OCI-M1 (cell line): ENCODE measurements around the gene TEX13B.

Experiments used
- DNase-seq: peaks from one replicate; lab custom pipeline; 2025; lab: John Stamatoyannopoulos, UW

The TEX13B gene, protein sequence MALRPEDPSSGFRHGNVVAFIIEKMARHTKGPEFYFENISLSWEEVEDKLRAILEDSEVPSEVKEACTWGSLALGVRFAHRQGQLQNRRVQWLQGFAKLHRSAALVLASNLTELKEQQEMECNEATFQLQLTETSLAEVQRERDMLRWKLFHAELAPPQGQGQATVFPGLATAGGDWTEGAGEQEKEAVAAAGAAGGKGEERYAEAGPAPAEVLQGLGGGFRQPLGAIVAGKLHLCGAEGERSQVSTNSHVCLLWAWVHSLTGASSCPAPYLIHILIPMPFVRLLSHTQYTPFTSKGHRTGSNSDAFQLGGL

GRCh38 chrX:107982356-107982755 is at the start of gene TEX13B:
Gene TEX13B, minus strand, starts transcription at chrX:107982370. Its CDS starts 243 bp downstream, at chrX:107982127.
- DNase-seq, result no peak

DNA sequence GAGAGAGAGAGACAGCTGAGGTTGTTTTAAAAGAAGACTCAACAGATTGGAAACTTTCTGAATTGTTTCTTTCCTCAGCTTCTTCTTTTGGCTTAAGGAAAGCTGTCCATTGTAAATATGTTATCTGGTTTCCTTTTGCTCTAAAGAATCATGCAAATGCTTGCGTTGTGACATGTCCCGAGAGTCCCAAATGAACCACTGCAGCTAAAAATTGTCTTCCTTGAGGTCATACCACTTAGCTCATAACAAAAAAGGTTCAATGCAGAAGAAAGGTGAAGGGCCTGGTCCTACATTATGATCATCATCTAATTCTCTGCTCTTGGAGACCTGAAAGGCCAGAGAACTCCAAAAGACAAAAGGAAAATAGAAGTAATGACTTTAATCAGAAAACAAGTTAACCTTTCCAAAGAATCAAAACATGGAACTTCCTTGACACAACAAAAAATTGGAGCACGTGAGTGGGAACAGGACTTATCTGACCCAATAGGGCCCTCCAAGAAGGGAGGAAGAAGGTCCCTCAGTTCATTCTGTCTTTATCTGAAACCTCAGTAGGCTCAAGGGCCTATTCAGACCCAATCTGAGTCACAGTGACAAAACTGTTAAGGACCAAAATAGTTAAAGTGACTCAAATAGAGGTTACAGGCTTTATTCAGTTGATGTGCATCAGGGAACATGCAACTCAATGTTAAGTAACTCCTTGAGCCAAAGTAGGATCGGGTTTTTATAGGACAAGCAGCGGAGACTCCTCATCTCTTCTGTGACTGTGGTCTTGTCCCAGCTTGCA is 48.0 kb upstream of the TEX13B start:
- DNase-seq, result no peak

DNA sequence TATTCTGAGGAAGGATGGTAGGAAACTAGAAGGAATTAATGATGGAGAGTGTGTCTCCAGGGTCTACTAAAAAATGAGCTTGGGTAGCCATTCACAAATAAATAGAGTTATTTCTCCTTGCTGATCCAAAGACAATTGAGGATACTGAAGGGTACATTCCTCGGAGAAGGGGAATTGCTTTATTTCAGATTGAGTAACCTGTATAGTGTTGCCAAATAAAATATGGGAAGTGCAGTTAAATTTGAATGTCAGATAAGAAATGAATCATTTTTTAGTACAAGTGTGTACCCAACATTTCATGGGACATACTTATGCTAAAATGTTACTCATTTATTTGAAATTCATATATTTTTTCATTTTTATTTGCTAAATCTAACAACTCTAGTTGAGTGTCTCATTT is 46.7 kb upstream of the TEX13B start:
- DNase-seq, result no peak

GRCh38 chrX:108025954-108026600 is 43.9 kb upstream of the TEX13B start:
- DNase-seq, result no peak

DNA sequence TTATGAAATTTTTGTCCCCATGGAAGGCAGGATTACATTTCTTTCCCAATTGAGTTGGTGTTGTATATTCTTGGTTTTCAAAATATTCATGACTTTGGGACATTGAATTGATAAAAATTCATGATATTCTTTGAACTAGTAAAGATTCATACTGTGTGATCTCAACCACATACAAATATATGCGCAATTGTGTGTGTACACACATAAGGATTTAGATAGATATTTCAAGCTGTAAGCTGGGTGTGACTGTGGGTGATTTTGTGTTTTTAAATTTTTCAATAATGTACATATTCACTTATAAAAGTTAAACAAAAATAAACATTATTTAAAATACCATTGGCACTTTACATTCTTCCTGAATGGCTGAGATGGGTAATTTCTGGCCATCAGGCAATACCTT is 43.2 kb upstream of the TEX13B start:
- DNase-seq, result no peak

DNA sequence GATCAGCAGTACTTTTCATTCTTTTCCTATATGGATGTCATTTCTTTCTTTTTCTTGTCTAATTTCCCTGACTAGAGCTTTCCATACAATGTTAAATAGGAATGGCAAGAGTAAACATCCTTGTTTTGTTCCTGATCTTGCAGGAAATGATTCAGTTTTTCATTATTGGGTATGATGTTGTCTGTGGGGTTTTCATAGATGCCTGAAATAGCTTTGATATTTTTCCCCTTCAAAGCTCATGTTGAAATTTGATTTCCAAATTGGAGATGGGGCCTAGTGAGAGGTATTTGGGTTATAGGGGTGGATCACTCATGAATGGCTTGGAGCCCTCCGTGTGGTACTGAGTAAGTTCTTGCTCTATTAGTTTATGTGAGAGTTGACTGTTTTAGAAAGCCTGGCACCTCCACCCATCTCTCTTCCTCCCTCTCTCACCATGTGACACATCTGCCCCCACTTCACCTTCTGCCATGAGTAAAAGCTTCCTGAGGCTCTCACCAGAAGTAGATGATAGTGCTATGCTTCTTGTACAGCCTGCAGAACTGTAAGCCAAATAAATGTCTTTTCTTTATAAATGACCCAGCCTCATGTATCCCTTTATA is 40.4 kb upstream of the TEX13B start:
- no peak for DNase-seq

- peak; percentile 42 for DNase-seq
Observed at GRCh38 chrX:108020631-108021030, 38.5 kb upstream of the TEX13B start.

GRCh38 chrX:108019382-108019875 is 37.3 kb upstream of the TEX13B start:
- DNase-seq, result no peak

GRCh38 chrX:108018656-108019381 is 36.6 kb upstream of the TEX13B start:
- no peak for DNase-seq

- peak; percentile 57 for DNase-seq
Observed at GRCh38 chrX:108001218-108001814, 19.1 kb upstream of the TEX13B start.

GRCh38 chrX:108000751-108001150 is 18.6 kb upstream of the TEX13B start:
- DNase-seq, result no peak

- DNase-seq, result no peak
Observed at GRCh38 chrX:107996124-107996523, 14.0 kb upstream of the TEX13B start.

DNA sequence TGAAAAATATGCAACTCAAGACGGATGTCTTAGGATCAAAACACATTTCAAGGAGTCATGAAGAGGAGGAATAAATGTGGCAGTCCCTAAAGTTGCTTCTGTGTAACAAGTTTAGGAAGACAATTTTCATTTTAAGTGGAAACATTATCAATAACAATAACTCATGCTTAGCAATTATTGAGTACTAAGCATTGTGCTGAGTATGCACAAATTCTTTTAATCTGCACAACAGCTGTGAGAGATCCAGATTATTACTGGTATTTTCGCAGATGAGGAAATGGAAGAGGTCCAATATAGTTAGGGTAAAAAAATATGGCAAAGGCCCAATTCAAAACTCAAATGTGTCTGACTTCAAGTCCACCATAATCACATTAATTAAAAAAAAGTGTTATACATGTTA is 2.9 kb upstream of the TEX13B start:
- DNase-seq, result no peak

GRCh38 chrX:107979534-107979933 is 2.6 kb downstream of the TEX13B start:
- DNase-seq, result no peak

DNA sequence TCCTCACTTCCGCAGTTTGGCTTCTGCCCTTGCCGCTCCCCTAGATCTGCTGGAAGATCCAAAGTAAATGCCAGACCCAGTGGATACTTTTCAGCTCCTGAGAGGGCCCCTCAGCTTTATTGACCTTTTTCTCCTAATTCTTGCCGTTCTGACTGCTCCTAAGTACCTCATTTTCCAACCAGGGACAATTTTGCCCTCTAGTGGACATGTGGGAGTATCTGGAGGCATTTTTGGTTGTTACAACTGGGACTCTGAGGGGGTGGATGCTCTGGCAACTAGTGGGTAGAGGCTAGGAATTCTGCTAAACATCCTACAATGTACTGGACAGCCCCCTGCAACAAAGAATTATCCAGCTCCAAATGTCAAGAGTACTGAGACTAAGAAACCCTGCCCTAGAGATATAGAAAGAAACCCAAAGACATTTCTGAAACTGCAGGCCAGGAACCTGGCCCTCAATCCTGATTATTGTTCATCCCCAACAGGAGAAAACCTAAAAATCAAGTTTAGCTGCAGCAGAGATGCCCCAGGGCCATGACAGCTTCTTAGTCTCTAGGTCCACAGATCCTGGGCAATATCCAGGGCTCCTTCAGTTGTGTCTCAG is 3.4 kb downstream of the TEX13B start:
- peak; percentile 24 for DNase-seq

DNA sequence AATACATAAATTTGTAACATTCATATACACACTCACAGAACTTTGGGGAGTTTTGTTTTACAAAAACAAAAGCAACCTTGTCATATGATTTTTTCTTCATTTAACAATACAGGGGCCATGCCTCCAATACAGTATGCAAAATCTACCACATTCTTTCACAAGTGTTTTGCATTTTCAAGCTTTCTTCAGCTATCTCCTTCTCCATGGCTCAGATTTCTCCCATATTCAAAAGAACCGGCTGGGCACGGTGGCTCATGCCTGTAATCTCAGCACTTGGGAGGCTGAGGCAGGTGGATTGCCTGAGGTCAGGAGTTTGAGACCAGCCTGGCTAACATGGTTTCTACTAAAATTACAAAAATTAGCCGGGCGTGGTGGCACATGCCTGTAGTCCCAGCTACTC is 4.1 kb downstream of the TEX13B start:
- no peak for DNase-seq

GRCh38 chrX:107971636-107972035 is 10.5 kb downstream of the TEX13B start:
- DNase-seq, result peak; percentile 6

GRCh38 chrX:107970073-107970472 is 12.1 kb downstream of the TEX13B start:
- DNase-seq, result no peak

GRCh38 chrX:107968623-107969022 is 13.5 kb downstream of the TEX13B start:
- DNase-seq, result no peak

GRCh38 chrX:107955337-107955736 is 26.8 kb downstream of the TEX13B start:
- peak; percentile 4 for DNase-seq

DNA sequence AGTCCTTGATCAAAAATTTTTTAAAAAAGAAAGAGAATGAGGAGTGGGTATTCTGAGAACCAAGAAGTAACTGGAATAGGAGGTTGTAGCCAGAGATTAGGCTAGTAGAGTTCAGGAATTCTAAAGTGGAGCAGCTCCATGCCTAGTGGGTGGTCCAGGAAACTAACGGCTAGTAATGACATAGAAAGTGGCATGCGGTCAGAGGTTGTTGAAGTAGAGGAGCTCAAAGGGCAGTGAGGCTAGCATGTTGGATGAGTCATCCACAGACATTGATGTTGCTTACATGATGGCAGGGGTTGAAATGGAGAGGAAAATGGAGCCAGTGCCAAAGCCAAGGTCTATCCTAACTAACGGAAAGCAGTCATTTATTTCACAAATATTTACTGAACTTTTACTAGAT is 42.1 kb downstream of the TEX13B start:
- no peak for DNase-seq
